ENCODE measurements around the gene TRAF2. TPM values are rescaled to one million over a fixed set of nuclear protein-coding genes. Genes with fewer than 3 reads are reported as not detected.

Gene TRAF2
- total RNA-seq, 1 donor from 2014 or later: 14.4 TPM

DNA sequence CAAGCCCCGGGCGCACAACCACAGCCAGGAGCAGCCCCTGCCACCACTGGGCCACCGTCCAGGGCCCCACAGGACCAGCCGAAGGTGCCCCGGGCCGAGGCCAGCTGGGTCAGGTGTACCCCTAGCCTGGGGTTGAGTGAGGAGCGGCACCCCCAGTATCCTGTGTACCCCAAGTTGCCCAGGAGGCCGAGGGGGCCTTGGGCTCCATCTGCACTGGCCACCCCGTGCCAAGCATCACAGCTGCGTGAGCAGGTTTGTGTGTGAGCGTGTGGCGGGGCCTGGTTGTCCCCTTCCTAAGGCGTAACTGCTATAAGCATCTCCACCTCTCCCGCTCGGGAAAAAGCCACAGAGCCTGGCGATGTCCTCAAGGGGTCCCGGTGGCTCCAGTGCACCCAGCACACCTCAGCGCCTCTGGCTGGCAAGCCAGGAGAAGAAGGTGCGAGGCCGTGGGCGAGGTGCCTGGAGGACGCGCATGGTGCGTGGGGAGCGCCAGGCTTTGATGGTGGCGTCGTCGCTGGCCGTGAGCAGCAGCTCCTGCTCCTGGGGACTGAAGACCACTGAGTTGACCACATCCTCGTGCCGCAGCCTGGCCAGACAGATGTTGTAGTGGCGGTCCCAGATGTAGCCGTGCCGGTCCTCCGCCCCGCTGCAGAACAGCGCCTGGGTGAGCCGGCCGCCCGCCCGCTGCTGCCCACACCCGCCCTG is 54.4 kb downstream of the TRAF2 start:
- Mint-ChIP-seq H3K9me3 (ENCODE audit: unreplicated experiment) (no peaks in the 10 kb centered on the region), H3K27ac (ENCODE audit: unreplicated experiment) (no peak overlapping the region), H3K27me3 (ENCODE audit: low read depth, unreplicated experiment) (no peaks in the 10 kb centered on the region), H3K4me3 (ENCODE audit: unreplicated experiment) (no peak overlapping the region), H3K4me1 (ENCODE audit: low read depth, unreplicated experiment) (no peaks in the 10 kb centered on the region), H3K36me3 (ENCODE audit: low read depth, unreplicated experiment) (peaks cover 6% of the 10 kb centered on the region)
- no peaks in the 10 kb centered on the region for H3K9me3 ChIP-seq (ENCODE audit: insufficient read depth, low read depth, low read length)
- H4K20me1 ChIP-seq (ENCODE audit: insufficient read depth, low read length): peaks cover 46% of the 10 kb centered on the region
- no peak for TF ChIP-seq CTCF (IDR thresholded peaks at IDR 0.05; ENCODE audit: insufficient read depth, low read depth, low read length)
- TF ChIP-seq EZH2 (IDR thresholded peaks at IDR 0.05; ENCODE audit: insufficient read depth, low read length): no peak
- no peaks in the 10 kb centered on the region for H3K27me3 ChIP-seq (ENCODE audit: insufficient read depth, low read length)
- H3K4me2 ChIP-seq (ENCODE audit: low read length): no peak overlapping the region
- H3K36me3 ChIP-seq (ENCODE audit: insufficient read depth, low read length): no peaks in the 10 kb centered on the region
- peaks cover 9% of the 10 kb centered on the region for H3K4me1 ChIP-seq (ENCODE audit: insufficient read depth, low read length)
- no peak overlapping the region for H2AFZ ChIP-seq (ENCODE audit: low read depth, low read length)
- H3K9ac ChIP-seq (ENCODE audit: low read length): no peak overlapping the region
- no peak for FAIRE-seq
- H3K27ac ChIP-seq (ENCODE audit: low read depth, low read length): no peak overlapping the region
- H3K79me2 ChIP-seq (ENCODE audit: insufficient read depth, low read length): peaks cover 47% of the 10 kb centered on the region
- DNase-seq (ENCODE audit: low read depth): no peak
- H3K4me3 ChIP-seq (ENCODE audit: insufficient read depth, low read depth, low read length): no peak overlapping the region

GRCh38 chr9:136941231-136942111 is 55.2 kb downstream of the TRAF2 start:
- TF ChIP-seq EZH2 (IDR thresholded peaks at IDR 0.05; ENCODE audit: insufficient read depth, low read length) (no peak), CTCF (IDR thresholded peaks at IDR 0.05; ENCODE audit: insufficient read depth, low read depth, low read length) (no peak)
- no peak overlapping the region for H3K27ac ChIP-seq (ENCODE audit: low read depth, low read length)
- no peaks in the 10 kb centered on the region for H3K9me3 ChIP-seq (ENCODE audit: insufficient read depth, low read depth, low read length)
- H3K4me3 ChIP-seq (ENCODE audit: insufficient read depth, low read depth, low read length): no peak overlapping the region
- no peak overlapping the region for H3K27ac Mint-ChIP-seq (ENCODE audit: unreplicated experiment)
- no peaks in the 10 kb centered on the region for H3K27me3 Mint-ChIP-seq (ENCODE audit: low read depth, unreplicated experiment)
- peaks cover 6% of the 10 kb centered on the region for H3K36me3 Mint-ChIP-seq (ENCODE audit: low read depth, unreplicated experiment)
- H3K36me3 ChIP-seq (ENCODE audit: insufficient read depth, low read length): no peaks in the 10 kb centered on the region
- no peaks in the 10 kb centered on the region for H3K9me3 Mint-ChIP-seq (ENCODE audit: unreplicated experiment)
- peaks cover 47% of the 10 kb centered on the region for H3K79me2 ChIP-seq (ENCODE audit: insufficient read depth, low read length)
- FAIRE-seq: no peak
- H3K9ac ChIP-seq (ENCODE audit: low read length): no peak overlapping the region
- no peak overlapping the region for H3K4me3 Mint-ChIP-seq (ENCODE audit: unreplicated experiment)
- no peaks in the 10 kb centered on the region for H3K4me1 Mint-ChIP-seq (ENCODE audit: low read depth, unreplicated experiment)
- no peak overlapping the region for H3K4me2 ChIP-seq (ENCODE audit: low read length)
- peaks cover 46% of the 10 kb centered on the region for H4K20me1 ChIP-seq (ENCODE audit: insufficient read depth, low read length)
- DNase-seq (ENCODE audit: low read depth): no peak
- no peaks in the 10 kb centered on the region for H3K27me3 ChIP-seq (ENCODE audit: insufficient read depth, low read length)
- no peak overlapping the region for H2AFZ ChIP-seq (ENCODE audit: low read depth, low read length)
- peaks cover 9% of the 10 kb centered on the region for H3K4me1 ChIP-seq (ENCODE audit: insufficient read depth, low read length)

Data from astrocyte (in vitro differentiated cells and primary cell).